HL-60 (cell line): ENCODE results near the gene CADM2.

Experiments used
- DNase-seq, 2 experiments: peaks; one replicate each; pipeline ENCODE4 v3.0.0-alpha.2; 2010 to 2020; ENCODE audit warnings: low read depth in 1 of 2, low spot score in 1 of 2
- H3K27ac ChIP-seq: fragments of 250-450 bp; sonication (Bioruptor Pico); replicated peaks from 2 replicates; pipeline ENCODE4 v1.5.1; 2020; ENCODE audit warnings: mild to moderate bottlenecking, moderate library complexity
- H3K27me3 ChIP-seq: fragments of 250-450 bp; sonication (Bioruptor Pico); 2 replicates; pipeline ENCODE4 v1.5.1; 2021; ENCODE audit warnings: mild to moderate bottlenecking, moderate library complexity; ENCODE audit not compliant: insufficient read depth, poor library complexity, severe bottlenecking
- H3K4me3 ChIP-seq: replicated peaks from 2 replicates; pipeline ENCODE4 v1.5.1; 2011; ENCODE audit warnings: mild to moderate bottlenecking, control low read depth, low read length; ENCODE audit not compliant: insufficient read depth
- CTCF ChIP-seq: IDR thresholded peaks from one replicate; pipeline ENCODE4 v1.5.1; 2011; ENCODE audit warnings: low read length, control low read depth, inconsistent platforms; ENCODE audit not compliant: insufficient read depth
- GABPA ChIP-seq: IDR thresholded peaks from 2 replicates; pipeline ENCODE4 v1.6.1; 2012; ENCODE audit warnings: low read depth
- POLR2AphosphoS5 ChIP-seq: IDR thresholded peaks from 2 replicates; pipeline ENCODE4 v1.6.1; 2012; ENCODE audit warnings: low read depth
- REST ChIP-seq: IDR thresholded peaks from 2 replicates; pipeline ENCODE4 v1.6.1; 2012; ENCODE audit warnings: low read depth; ENCODE audit not compliant: insufficient replicate concordance
- SPI1 ChIP-seq: IDR thresholded peaks from 2 replicates; pipeline ENCODE4 v1.6.1; 2012; ENCODE audit warnings: low read depth, mild to moderate bottlenecking, borderline replicate concordance

CADM2 gene

GRCh38 chr3:86029590-86029989 lies 1070.8 kb downstream of the CADM2 start:
- Histone ChIP-seq H3K27ac (no peak overlapping the region), H3K27me3 (no peaks in the 10 kb centered on the region), H3K4me3 (no peak overlapping the region)
- TF ChIP-seq POLR2AphosphoS5, result no peak
- TF ChIP-seq CTCF, result no peak
- no peak for TF ChIP-seq REST
- no peak for TF ChIP-seq GABPA
- TF ChIP-seq SPI1, result no peak
- DNase-seq, result no peak

- H3K27me3 ChIP-seq, result no peaks in the 10 kb centered on the region
- H3K4me3 ChIP-seq, result no peak overlapping the region
- no peak for DNase-seq
- no peak overlapping the region for H3K27ac ChIP-seq
- no peak for TF ChIP-seq SPI1
- TF ChIP-seq GABPA, result no peak
- no peak for TF ChIP-seq POLR2AphosphoS5
- no peak for TF ChIP-seq CTCF
- no peak for TF ChIP-seq REST
Measured at GRCh38 chr3:86037916-86038315, 1079.1 kb downstream of the CADM2 start.

- TF ChIP-seq SPI1, result no peak
- TF ChIP-seq GABPA, result no peak
- no peak for TF ChIP-seq REST
- TF ChIP-seq CTCF, result no peak
- no peak for TF ChIP-seq POLR2AphosphoS5
- H3K27me3 ChIP-seq, result no peaks in the 10 kb centered on the region
- no peak for DNase-seq
- no peak overlapping the region for H3K4me3 ChIP-seq
- no peak overlapping the region for H3K27ac ChIP-seq
Measured at GRCh38 chr3:86046436-86047136, 1087.8 kb downstream of the CADM2 start.
